PC-3 (cell line): Measurements from ENCODE around the gene NT5DC3.

ENCODE experiments used
- EZH2 ChIP-seq: fragments of 300-600 bp; sonication (generic); IDR thresholded peaks from one replicate; pipeline ENCODE4 v1.6.1; 2017; ENCODE audit warnings: antibody characterized with exemption, mild to moderate bottlenecking, low read length; ENCODE audit not compliant: unreplicated experiment
- TF ChIP-seq, protein P1 (sequence below): fragments of 300-600 bp; sonication (generic); conservative IDR thresholded peaks from 2 replicates; pipeline ENCODE4 v1.5.1; 2017; ENCODE audit warnings: antibody characterized with exemption, low read depth, mild to moderate bottlenecking, low read length

- TF ChIP-seq, protein P1, sequence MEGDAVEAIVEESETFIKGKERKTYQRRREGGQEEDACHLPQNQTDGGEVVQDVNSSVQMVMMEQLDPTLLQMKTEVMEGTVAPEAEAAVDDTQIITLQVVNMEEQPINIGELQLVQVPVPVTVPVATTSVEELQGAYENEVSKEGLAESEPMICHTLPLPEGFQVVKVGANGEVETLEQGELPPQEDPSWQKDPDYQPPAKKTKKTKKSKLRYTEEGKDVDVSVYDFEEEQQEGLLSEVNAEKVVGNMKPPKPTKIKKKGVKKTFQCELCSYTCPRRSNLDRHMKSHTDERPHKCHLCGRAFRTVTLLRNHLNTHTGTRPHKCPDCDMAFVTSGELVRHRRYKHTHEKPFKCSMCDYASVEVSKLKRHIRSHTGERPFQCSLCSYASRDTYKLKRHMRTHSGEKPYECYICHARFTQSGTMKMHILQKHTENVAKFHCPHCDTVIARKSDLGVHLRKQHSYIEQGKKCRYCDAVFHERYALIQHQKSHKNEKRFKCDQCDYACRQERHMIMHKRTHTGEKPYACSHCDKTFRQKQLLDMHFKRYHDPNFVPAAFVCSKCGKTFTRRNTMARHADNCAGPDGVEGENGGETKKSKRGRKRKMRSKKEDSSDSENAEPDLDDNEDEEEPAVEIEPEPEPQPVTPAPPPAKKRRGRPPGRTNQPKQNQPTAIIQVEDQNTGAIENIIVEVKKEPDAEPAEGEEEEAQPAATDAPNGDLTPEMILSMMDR = no peak
- TF ChIP-seq EZH2 = no peak
Observed at GRCh38 chr12:103879878-103880277, 38.8 kb upstream of the NT5DC3 start.
